GM21381 (cell line): Measurements from ENCODE around the gene MYOZ2.
"Not testable (repeated sequence)": the region's sequence is repeated elsewhere in the genome, so short reads cannot be mapped to it uniquely, and the experiment has no call there.

Experiments used
- ATAC-seq: cut with Tn5 transposase; IDR thresholded peaks from one replicate; pipeline ENCODE4 v1.9.1; 2021; ENCODE audit warnings: mild to moderate bottlenecking, moderate library complexity; ENCODE audit not compliant: unreplicated experiment

MYOZ2 gene

DNA sequence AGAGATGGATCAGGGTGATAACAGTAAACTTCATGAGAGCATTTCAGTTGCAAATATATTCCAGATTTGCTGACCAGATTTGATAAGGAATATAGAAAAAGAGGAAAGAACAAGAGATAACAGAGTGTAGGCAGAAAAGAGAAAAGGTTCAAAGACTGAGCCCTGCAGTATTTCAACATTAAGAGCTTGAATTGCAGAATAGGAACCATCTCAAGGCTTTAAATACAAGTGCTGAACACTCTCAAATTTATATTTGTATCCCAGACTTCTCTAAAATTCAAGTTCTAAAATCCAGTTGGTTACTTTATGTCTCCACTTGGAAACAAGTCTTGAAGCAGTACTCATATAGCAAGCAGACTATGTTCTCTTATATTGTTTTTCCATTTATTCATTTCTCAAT, 9.7 kb upstream of the MYOZ2 start:
- no peak for ATAC-seq

DNA sequence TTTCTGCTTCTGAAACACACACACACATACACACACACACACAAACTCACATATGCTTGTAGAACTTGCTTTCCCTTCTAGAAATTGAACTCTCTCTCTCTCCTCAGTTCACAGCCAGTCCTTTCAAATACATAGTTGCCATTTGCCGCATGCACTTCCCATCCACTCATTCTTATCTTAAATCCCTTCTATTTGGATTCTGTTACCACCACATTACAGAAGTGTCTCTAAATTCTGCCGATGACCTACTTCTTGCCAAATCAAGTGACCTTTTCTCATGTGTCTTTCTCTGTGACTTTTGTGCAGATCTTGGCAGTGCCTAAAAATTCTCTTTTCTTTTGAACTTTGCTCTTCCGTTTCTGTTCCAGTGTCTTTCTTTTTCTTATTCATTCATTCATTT, 7.5 kb upstream of the MYOZ2 start:
- ATAC-seq, result no peak

DNA sequence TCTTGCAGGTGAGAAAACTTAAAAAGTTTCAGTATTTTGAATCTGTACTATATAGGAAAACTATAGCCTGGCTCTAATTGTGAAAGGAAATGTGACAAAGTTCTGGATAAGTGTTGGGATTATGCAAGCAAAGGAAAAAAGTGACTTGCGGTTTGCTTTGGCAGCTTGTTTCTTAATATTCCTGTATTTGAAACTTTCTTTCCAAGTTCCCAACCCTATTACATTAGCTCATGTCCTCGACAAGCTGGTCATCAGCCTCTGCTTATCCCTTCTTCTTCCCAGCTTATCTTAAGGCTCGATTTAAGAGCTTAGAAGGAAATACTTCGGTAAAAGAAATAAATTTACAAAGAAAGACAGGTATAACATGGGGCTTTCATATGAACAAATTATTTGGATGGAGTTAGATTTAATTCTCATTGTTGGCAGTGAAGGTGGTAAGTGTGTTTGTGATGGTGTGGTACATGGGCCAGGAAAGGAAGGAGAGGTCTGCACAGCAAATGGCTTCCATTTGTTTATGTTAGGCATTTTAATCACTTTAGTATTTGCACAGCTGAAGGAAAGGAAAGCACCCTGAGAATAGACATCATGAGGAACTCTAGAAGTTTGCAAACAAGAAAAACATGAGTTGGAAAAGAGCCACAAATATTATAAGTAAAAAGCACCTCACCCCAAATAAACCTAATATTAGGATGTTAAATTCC, 5.1 kb upstream of the MYOZ2 start:
- no peak for ATAC-seq

DNA sequence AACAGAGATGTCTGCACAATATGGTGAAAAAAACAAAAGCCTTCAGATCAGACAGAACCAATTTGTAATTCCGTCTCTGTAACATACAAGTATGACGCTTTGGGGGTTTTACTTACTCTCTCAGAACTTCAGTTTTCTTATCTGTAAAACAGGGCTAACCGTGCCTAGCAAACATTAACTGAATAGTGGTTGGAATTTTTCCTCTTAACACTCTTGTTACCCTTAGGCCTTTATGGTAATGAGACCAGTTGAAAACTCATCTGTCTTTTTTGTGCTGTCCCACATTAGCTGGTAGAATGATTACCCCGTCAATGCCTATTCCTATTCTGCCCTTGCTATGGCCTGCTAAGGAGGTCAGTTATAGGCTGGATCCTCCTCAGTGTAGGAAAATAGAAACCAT, 4.5 kb upstream of the MYOZ2 start:
- ATAC-seq, result no peak

DNA sequence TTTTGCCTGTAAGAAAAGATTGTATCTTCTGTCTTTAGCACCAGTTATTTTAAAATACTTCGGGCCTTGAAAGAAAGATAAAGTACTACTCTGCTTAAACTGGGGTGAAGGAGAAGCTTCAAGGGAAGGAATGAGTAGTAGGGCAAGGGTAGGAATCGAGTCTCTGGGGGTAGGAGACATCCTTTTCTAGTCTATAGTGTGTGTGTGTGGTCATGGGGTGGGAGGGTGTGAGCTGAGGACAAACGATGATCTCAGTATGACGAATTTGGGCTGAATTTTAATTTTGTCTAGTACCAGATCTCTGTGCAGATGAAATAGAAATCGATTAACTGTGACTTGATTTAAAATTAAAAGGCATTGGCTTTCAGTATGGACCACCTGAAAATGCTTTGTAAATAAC, 3.3 kb upstream of the MYOZ2 start:
- ATAC-seq, result no peak

DNA sequence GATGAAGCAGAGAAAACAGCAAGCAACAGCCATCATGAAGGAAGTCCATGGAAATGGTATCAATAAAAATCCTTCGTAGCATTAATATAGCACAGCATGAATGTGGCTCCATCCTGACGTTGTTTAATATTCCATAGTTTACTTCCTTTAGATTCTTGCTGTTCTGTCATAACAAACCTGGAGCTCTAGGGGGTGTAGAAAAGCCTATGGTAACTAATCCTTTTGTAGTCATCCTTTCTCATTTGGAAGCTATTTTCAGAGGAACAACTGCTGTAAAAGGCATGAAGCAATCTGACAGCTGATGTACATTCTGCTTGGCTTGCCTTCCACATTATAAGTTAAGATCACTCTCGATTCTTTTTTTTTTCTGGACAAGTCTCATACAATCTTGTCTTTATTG, 914 bp downstream of the MYOZ2 start:
- no peak for ATAC-seq

DNA sequence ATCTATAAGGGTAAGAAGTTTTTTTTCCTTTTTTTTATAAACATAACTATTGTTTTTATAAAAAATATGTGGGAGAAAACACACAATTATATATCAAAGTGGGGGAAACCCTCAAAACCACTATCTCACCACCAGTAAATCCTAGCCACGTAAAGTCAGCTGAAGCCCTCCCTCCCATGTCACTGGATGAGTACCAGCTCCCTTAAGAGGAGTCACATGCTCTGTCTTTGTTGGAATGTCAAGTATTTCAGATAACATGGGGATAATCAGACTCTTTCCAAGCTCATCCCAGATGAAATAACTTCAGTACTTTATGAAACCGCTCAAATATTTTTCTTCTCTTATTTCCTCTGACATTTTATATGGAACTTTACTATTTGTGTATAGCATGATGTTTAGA, 2.4 kb downstream of the MYOZ2 start:
- no peak for ATAC-seq

DNA sequence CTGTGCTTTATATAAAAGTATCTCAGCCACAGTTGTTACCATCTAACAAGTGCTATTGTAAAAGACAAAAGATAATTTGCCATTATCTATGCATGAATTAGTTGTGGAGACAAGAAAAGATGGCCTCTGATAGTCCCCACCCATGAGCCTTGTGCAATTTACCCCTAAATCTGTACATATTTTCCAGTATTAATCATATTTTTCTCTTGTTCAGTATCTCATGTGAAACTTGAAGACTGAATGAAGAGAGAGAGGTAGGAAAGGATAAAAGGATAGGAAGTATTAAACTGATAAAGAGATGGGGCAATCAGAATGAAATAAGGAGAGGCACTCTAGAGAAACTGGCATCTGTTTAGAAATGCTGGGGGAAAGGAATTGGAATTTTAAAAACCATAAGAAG, 3.7 kb downstream of the MYOZ2 start:
- ATAC-seq, result no peak

DNA sequence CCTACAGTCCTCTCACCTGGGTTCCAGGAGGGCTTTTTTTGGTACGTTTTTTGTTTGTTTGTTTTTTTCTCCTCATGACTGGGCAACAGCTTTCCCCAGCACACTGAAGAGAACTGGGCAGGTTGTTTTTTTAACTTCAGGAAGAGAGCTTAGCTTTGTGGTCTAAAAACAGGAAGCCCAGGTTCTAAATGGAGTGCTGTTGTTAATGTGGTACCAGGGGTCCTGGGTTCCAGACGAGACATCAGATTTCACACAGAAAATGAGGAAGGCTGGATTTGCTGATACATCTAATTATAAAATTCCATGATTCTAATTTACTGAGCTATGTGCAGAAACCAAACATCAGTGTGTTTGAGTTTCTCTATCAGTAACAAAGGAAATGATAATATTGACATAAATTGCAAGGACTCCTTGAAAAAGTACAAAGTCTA, 4.2 kb downstream of the MYOZ2 start:
- no peak for ATAC-seq

DNA sequence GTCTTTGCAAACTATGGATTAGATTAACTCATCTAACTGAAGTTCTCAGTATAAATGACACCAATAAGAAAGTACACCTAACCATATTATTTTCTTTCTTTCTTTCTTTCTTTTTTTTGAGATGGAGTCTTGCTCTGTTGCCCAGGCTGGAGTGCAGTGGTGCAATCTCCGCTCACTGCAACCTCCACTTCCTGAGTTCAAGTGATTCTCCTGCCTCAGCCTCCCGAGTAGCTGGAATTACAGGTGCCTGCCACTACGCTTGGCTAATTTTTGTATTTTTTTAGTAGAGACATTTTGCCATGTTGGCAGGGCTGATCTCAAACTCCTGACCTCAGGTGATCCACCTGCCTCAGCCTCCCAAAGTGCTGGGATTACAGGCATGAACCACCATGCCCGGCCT, 5.7 kb downstream of the MYOZ2 start:
- not testable (repeated sequence) for ATAC-seq

DNA sequence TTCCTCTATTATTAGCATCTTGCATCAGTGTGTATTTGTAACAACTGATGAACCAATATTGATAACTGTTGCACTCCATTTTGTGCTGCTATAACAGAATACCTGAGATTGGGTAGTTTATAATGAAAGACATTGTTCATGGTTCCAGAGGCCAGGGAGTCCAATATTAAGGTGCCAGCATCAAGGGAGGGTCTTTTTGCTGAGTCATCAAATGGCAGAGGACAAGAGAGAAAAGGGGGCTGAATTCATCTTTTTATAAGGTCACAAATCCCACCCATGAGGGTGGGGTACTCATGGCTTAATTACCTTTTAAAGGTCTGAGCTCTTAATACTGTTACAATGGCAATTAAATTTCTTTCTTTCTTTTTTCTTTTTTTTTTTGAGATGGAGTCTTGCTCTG, 7.2 kb downstream of the MYOZ2 start:
- no peak for ATAC-seq

DNA sequence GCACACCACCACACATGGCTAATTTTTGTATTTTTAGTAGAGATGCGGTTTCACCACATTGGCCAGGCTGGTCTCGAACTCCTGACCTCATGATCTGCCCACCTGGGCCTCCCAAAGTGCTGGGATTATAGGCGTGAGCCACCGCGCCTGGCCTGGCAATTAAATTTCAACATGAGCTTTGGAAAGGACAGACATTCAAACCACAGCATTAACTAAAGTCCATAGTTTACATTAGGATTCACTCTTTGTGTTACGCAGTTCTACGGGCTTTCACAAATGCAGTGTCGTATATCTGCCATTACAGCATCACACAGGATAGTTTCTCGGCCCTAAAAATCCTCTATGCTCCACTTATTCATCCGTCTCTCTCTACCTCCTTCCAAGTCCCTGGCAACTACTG, 7.7 kb downstream of the MYOZ2 start:
- ATAC-seq, result not testable (repeated sequence)

DNA sequence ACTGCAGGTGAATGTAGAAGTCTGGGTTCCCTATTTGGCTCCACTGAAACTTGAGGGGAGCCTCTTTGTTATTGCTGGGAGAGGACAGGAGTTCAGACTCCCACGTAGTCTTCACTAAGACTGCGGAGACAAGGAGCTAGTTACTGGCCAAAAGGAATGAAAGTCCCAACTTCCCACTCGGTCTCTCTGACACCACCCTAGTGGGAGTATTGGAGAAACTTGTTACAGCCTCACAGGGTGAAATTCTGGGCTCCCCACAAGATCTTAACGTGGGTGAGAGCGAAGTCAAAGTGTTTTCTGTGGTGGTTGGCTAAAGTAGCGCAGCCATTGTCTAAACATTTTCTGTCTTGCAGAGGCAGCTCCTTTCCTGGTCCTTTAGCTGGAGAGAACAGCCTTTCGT, 13.5 kb downstream of the MYOZ2 start:
- ATAC-seq, result no peak

DNA sequence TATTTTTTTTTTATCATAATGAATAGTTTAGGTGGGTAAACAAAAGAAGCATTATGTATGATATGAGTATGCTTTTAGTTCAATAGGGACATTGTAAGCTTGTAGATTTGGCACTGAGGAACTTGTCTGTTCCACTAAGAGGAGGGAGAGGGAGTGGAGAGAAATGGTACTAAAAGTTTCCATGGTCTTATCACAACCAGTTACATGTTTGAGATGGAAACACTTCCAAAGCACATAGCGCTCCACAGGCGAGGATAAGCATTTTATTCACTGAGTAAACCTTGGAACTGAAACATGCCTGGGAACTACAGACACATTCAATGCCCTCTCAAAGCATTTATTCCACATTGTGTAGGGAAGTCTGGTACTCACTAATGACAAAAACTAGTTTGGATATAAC, 15.5 kb downstream of the MYOZ2 start:
- ATAC-seq, result no peak

DNA sequence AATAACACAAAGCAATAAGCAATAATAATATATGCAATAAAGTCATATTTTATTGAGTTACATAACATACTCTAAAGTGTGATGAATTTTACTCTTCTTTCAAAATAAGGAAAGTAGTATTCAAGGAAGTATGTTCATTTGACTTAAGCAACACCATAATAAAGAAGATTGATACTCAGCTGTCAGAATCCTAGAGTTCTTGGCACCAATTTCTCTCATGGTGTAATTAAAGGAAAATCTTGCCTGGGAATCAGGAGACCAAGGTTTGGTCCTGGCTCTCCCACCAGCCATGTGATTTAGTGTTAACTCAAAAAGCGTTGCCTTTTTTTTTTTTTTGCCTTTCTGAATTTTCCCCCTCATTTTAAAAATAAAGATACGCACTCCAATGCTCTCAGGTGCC, 17.1 kb downstream of the MYOZ2 start:
- no peak for ATAC-seq

DNA sequence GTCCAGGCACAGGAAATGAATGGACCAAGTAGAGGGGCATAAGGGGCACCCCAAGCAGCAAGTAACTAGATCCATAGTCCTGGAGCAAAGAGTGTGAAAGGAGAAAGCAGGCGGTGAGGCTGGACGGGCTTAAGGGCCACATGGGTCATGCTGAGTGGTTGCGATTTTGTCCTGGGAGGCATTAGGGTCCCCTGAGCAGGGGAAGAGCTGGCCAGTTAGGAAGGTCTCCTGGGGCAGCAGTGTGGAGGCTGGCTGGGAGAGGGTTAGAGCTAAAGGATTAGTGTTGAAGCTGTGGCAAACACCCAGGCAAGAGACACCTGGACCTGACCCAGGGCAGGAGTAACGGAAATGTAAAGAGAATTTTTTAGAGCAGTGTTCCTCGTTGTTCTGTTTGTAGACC, 26.5 kb downstream of the MYOZ2 start:
- no peak for ATAC-seq

DNA sequence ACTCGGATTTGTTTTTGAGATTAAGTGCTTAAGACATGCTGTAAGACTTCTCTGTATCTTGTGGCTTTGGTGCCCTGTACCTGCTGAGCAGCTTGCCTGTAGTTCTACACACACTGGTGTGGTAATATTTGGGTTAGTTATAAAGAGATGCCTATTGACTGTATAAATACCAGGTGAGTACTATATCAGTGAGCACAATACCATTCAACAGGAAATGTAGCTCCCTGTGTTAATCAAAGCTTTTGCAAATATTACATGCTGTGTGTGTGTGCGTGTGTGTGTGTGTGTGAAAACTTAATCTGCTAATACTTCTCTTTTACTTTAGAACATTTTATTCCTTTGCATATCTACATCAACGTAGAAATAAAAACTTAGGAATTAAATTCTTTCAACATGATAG, 30.1 kb downstream of the MYOZ2 start:
- ATAC-seq, result no peak

DNA sequence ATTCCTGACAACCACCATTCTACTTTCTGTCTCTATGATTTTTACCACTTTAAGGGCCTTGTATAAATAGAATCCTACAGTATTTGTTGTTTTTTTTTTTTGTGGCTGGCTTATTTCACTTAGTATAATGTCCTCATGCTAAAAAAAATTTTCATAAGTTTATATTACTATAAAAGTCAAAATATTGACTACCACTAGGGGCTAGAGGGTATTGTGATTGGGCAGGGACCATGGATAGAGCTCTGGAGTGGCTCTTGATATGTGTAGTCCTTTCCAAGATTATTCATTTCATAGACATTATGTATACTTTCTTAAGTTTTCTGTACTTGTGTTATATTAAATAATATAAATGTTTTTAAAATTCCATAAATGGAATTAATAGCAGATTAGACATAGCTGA, 34.6 kb downstream of the MYOZ2 start:
- no peak for ATAC-seq

DNA sequence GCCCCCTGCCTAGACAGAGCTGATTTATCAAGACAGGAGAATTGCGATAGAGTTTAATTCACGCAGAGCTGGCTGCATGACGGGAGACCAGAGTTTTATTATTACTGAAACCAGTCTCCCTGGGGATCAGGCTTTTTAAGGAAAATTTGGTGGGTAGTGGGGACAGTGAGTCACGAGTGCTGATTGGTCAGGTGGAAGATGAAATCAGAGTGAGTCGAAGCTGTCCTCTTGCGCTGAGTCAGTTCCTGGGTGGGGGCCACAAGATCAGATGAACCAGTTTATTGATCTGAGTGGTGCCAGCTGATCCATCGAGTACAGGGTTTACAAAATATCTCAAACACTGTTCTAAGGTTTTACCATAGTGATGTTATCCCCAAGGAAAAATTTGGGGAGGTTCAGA, 36.6 kb downstream of the MYOZ2 start:
- no peak for ATAC-seq

DNA sequence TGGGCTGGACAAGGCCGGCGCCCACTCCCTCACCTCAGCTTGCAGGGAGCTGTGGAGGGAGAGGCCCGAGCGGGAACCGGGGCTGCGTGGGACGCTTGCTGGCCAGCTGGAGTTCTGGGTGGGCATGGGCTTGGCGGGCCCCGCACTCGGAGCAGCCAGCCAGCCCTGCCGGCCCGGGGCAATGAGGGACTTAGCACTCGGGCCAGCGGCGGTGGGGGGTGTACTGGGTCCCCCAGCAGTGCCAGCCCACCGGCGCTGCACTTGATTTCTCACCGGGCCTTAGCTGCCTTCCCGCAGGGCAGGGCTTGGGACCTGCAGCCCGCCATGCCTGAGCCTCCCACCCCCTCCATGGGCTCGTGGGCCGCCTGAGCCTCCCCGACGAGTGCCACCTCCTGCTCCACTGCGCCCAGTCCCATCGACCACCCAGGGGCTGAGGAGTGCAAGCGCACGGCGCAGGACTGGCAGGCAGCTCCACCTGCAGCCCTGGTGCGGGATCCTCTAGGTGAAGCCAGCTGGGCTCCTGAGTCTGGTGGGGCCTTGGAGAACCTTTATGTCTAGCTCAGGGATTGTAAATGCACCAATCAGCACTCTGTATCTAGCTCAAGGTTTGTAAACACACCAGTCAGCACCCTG, 38.2 kb downstream of the MYOZ2 start:
- not testable (repeated sequence) for ATAC-seq

DNA sequence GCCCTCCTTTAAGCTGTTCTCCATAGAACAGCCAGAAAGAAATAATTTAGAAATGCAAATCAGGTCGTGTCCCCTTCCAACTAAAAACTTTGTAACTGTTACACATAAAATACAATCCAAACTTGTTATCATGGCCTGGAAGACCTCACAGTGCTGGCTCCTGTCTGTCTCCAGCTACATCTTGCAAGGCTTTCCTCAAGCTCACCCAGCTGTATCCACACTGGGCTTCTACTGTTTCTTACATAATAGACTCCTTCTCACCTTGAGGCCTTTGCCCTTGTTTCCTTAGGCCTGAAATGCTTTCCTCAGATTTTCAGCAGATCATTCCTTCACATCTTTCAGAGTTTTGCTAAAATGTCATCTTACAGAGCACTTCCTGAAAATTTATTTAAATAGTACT, 43.4 kb downstream of the MYOZ2 start:
- no peak for ATAC-seq

DNA sequence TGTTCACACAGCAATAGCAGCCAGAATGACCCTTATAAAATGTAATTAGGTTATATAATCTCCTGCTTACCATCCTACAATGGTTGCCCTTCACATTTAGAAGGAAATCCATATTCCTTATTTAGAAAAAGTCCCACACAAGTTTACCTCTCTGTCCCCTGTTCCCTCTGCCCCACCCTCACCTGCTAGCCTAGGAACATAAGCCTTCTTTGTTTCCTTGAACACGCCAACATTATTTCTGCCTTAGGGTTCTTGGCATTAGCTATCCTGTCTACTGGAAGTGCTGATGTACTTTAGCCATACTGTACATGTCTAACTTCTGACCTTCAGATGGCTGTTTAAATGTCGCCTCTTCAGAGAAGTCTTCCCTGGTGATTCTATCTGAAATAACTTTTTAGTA, 48.5 kb downstream of the MYOZ2 start:
- ATAC-seq, result no peak

DNA sequence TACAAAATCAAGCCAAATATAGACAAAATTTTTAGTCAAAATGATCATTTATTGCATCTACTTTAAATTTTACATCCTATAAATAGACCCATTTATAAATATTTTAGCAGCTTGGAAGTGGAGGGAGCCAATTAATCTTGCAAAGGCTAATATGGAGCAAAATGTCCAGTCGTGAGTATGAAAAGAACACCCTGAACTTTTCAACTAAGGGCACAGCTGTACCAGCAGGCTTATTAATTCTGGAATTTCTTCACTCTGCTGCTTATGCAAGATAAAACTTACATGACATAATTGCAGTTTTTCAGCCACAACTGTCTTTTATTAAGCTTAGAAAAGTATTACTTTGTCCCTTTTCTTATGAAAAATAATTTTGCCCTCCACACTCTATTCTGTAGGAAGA, 54.0 kb downstream of the MYOZ2 start:
- ATAC-seq, result no peak
